GM21619 (cell line): ENCODE data around the gene CAPRIN2.
A peak's percentile ranks its signal among the peaks of the same experiment; 100 is the strongest.

Experiments used
- ATAC-seq: cut with Tn5 transposase; IDR thresholded peaks from one replicate; pipeline ENCODE4 v1.9.1; 2021; ENCODE audit not compliant: unreplicated experiment

CAPRIN2 gene

DNA sequence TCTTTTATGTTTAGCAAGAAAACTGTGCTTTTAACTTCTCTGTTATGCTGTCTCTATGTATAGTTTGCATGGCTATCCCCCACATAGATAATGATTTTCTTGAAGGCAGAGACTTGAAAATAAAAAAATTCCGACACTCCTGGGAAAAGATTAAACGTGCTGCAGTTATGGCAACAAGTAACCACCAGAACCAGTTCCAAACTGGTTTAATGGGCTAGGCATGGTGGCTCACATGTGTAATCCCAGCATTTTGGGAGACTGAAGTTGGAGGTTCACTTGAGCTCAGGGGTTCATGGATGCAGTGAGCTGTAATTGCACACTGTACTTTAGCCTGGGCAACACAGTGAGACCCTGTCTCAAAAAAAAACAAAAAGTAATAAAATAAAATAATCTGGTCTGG, 15.1 kb upstream of the CAPRIN2 start:
- ATAC-seq = no peak

DNA sequence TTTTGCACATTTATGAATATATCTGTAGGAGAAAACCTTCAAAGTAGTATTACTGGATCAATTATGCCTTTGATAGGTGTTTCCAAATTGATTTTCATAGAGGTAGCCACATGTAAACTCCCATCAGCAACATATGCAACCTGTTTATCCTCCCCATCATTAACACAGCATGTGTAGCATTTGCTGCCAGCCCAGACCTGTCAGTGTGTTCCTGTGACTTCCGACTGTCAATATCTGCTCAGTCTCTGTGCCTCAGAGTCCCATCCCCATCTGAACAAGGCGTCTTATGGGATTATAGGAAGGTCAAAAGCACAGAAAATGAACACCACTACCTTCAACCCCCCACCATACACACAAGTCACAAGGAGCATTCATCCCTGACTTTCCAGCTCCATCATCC, 9.5 kb upstream of the CAPRIN2 start:
- no peak for ATAC-seq

GRCh38 chr12:30763053-30763452, 8.3 kb upstream of the CAPRIN2 start:
- no peak for ATAC-seq

DNA sequence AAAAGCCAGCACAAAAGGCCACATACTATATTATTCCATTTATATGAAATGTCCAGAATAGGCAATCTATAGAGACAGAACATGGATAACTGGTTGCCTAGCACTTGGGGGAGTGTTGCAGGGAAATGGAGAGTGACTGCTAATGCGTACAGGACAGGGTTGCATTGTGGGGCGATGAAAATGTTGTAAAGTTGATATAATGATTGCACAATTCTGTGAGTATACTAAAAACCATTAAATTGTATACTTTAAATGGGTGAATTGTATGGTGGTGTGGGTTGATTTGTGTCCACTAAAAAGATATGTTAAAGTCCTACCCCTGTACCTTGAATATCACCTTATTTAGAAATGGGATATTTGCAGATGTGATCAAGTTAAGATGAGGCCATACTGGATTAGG, 7.0 kb upstream of the CAPRIN2 start:
- no peak for ATAC-seq

DNA sequence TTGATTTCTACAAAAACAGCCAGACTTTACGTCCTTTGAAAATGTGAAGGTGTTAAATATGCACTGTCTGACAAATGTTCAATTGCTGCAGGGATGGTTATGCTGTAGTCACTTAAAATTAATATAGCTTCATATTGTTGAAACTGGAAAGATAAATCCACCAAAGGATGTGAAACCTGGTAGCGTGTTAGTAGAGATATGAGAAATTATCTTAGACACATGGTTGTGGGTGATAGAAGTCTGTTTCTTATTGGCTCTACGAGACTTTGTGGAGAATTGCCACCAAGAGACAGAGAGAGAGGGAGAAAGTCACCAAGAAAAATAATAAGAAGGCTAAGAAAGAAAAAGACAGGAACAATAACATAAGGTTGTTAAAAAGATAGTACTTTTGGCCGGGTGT, 2.6 kb upstream of the CAPRIN2 start:
- no peak for ATAC-seq

DNA sequence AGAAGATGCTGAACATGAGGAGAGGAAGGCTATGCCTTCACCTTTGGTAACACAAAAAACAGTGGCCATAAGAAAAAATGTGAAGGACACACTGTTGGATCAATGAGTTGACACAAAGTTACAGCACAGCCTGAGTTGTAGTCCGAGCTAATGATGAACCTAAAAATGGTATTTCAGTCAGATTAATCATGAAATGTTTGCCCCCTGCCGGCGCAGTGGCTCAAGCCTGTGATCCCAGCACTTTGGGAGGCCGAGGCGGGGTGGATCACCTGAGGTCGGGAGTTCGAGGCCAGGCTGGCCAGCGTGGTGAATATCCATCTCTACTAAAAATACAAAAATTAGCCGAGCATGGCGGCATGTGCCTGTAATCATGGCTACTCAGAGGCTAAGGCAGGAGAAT, 1.3 kb upstream of the CAPRIN2 start:
- no peak for ATAC-seq

- ATAC-seq = no peak
These were observed 628 bp upstream of the CAPRIN2 start for GRCh38 chr12:30755395-30755762.

DNA sequence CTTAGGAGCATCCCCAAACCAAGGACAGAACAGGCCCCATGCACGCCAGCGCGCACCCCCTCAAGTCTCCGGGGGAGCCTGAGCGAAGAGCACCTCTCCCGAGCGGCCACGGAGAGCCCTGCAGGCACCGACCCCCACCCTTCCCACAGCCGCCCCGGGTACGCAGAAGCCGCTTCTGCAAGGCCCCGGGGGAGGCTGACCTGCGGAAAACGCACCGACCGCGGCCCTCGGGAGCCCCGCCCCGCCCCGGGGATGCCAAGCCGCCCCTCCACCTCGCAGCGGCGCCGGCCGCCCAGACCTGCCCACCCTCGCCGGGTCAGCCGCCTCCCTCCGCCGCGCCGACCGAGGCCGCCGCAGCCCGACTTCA, 385 bp downstream of the CAPRIN2 start:
- ATAC-seq = peak; percentile 32

DNA sequence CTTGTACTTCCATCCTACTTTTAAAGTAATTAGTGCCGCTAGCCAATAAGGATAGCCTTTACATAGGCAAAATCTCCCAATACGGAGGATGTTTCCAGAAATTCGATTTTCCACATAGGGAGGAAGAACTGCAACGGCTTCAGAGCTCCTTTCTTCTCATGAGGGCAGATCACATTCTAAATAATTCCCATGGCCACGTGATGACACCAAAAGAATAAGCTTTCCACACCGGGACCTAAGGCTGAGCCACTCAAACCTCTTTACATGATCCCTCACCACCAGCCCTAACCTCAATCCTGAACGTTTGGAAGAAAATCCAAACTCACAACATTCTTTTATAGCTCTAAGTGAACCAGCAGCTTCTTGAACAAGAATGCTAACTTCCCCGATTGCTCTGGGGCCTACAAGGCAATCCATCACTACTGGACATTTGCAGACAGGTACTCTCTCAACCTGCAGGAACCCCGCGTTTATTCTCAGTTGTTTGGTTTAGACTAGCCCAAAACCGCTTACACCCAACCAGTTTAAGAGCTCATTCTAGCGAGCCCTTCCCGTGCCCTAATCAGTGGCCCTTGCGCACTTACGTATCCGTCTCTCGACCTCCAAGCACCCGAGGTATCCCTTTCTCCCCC, 884 bp downstream of the CAPRIN2 start:
- ATAC-seq = no peak

DNA sequence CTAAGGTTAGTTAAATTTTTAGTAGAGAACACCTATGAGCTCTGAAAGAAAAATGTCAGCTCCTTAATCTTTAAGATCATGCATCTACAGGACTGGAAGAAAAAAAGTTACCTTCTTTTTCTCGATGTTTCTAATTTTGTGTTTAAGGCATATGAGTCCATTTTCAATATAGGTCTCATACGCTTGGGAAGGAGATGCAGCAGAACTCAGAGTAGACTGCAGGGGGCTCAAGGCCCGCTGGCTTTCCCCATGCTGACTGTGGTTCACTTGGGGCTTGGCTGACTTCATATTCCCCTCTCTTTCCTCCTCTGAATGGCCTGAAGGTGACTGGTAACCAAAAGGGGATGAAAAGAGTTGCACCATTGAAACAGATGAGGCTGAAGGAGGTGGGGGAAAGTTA, 1.5 kb downstream of the CAPRIN2 start:
- no peak for ATAC-seq

DNA sequence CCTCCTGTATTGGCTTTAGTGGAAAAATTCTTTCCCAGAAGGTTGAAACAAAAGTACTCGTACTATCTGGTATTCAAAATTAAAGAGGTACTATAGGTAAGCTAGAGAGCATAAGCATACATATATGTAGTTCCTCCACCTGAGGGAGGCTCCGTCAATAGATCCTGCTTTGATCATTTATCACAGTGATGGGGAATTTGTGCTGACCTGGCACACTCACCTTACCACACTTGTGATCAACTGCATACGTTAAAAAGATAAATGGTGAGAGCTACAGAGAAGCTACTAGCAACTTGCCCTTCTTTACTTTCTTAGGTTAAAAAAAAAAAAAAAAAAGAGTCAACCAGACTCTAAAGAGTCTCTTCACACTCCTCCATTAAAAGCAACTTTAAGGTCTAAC, 2.5 kb downstream of the CAPRIN2 start:
- no peak for ATAC-seq

- no peak for ATAC-seq
These were observed 6.6 kb downstream of the CAPRIN2 start for GRCh38 chr12:30748147-30748546.

GRCh38 chr12:30746190-30746589, 8.6 kb downstream of the CAPRIN2 start:
- no peak for ATAC-seq

GRCh38 chr12:30744321-30744720, 10.4 kb downstream of the CAPRIN2 start:
- ATAC-seq = no peak

GRCh38 chr12:30740274-30740673, 14.5 kb downstream of the CAPRIN2 start:
- ATAC-seq = no peak

GRCh38 chr12:30739020-30739419, 15.7 kb downstream of the CAPRIN2 start:
- no peak for ATAC-seq

DNA sequence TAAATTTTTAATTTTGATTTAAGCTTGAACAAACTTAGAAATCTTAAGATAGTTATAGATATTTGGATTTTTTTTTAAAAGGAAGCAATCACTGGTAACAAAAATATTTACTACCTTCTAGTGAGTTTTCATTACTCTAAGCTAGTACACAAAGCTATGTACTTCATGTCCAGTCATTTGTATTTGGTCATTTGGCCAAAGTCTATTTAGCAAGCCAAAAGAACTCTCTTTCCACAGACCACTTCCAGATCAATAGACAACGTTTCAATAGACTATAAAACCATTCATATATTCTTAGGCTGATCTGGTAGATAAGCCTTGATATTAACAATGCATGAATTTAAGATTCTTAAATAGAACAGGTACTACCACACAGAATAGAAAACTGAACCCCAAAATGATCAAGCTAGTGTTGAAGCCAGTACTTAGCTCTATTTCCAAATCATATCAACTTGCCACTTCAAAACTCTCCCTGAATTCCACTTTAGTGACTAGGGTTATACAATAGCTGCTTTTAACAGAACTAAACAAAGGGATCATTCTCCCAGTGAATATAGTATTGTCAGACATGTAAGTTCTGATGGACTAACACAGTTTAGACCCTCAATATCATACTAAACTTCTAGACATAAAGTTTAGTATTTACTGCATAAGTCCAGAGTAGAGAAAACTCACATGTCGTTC, 21.7 kb downstream of the CAPRIN2 start:
- no peak for ATAC-seq

DNA sequence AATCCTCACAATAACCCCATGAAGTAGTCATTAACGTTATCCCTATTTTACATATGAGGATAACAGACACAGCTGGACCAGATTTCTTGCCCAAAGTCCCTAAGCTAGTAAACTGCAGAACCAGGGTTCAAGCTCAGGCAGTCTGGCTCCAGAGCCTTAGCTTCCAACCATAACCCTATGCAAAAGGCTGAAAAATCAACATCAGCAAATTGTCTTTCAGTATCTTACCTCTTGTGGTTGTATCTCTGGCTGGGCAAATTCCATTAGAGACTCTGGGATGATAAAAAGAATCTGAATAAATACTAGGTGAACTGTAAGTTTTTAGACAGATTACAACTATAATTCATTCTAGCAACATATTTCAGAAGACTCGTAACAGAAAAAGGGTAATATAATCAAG, 24.7 kb downstream of the CAPRIN2 start:
- no peak for ATAC-seq

DNA sequence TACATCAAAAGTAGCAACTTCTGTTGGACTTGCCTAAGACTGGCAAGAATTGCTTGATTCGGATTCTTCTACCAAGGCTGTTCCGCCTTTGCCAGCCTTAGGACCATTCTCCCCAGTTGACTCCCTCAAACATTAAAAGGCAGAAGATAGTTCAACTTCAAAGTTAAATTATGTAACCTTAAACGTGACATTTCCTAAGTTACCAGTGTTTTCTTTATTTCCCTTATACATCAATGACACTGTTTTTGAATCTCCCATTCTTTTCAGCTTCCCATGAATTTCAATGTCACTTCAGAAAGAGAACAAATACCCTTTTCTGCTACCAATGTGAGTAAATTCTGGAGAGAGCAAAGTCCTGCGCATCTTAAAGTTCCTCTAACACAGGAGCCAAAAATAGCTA, 25.2 kb downstream of the CAPRIN2 start:
- ATAC-seq = no peak

DNA sequence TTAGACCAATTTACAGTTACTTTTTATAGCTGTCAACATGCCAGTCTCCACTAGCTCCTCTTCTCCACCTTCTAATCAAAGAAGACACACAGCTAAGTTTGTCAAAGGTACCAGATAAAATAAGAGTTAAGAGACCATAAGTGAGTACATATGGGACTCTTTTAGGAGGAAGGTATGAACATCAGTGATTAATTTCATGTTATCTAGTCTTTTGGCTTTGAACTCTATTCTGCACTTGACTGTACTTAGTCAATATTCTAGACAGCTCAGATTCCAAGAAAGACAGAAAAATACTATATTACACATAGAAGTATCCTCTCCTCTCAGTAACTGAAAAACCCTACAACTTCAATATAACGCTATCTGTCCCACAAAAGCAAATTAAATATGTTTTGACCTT, 28.1 kb downstream of the CAPRIN2 start:
- no peak for ATAC-seq

- ATAC-seq = no peak
These were observed 29.0 kb downstream of the CAPRIN2 start for GRCh38 chr12:30725739-30726138.

GRCh38 chr12:30719060-30719459, 35.7 kb downstream of the CAPRIN2 start:
- ATAC-seq = no peak
